Measurements from ENCODE around the gene LEPROT.
"Not testable (repeated sequence)": the region's sequence is repeated elsewhere in the genome, so short reads cannot be mapped to it uniquely, and the experiment has no call there.

Gene LEPROT

GRCh38 chr1:65449214-65449823 is 28.9 kb downstream of the LEPROT start:
- no peaks in the 10 kb centered on the region for H3K27me3 ChIP-seq (replicated peaks; ENCODE audit: control insufficient read depth, insufficient read depth, low read length, poor library complexity, severe bottlenecking)
- DNase-seq = no peak
- H3K9me3 ChIP-seq (ENCODE audit: control insufficient read depth, low read length) = no peaks in the 10 kb centered on the region
- no peak overlapping the region for H3K27ac ChIP-seq (ENCODE audit: insufficient read depth, low read length, poor library complexity, severe bottlenecking)
- H3K4me1 ChIP-seq (ENCODE audit: control insufficient read depth, insufficient read depth, low read length, poor library complexity, severe bottlenecking) = no peaks in the 10 kb centered on the region
- H3K36me3 ChIP-seq (ENCODE audit: control insufficient read depth, insufficient read depth, low read length) = no peaks in the 10 kb centered on the region
- H3K4me3 ChIP-seq (ENCODE audit: insufficient read depth, low read depth, low read length, poor library complexity, severe bottlenecking) = no peak overlapping the region

GRCh38 chr1:65455678-65456077 is 35.2 kb downstream of the LEPROT start:
- not testable (repeated sequence) for H3K4me3 ChIP-seq (ENCODE audit: insufficient read depth, low read depth, low read length, poor library complexity, severe bottlenecking); H3K27ac ChIP-seq (ENCODE audit: insufficient read depth, low read length, poor library complexity, severe bottlenecking); DNase-seq; H3K27me3 ChIP-seq (replicated peaks; ENCODE audit: control insufficient read depth, insufficient read depth, low read length, poor library complexity, severe bottlenecking); H3K4me1 ChIP-seq (ENCODE audit: control insufficient read depth, insufficient read depth, low read length, poor library complexity, severe bottlenecking); H3K9me3 ChIP-seq (ENCODE audit: control insufficient read depth, low read length); H3K36me3 ChIP-seq (ENCODE audit: control insufficient read depth, insufficient read depth, low read length)

GRCh38 chr1:65456481-65456880 is 36.0 kb downstream of the LEPROT start:
- Histone ChIP-seq H3K27ac (ENCODE audit: insufficient read depth, low read length, poor library complexity, severe bottlenecking) (no peak overlapping the region), H3K4me3 (ENCODE audit: insufficient read depth, low read depth, low read length, poor library complexity, severe bottlenecking) (no peak overlapping the region), H3K4me1 (ENCODE audit: control insufficient read depth, insufficient read depth, low read length, poor library complexity, severe bottlenecking) (no peaks in the 10 kb centered on the region), H3K9me3 (ENCODE audit: control insufficient read depth, low read length) (no peaks in the 10 kb centered on the region), H3K36me3 (ENCODE audit: control insufficient read depth, insufficient read depth, low read length) (no peaks in the 10 kb centered on the region), H3K27me3 (replicated peaks; ENCODE audit: control insufficient read depth, insufficient read depth, low read length, poor library complexity, severe bottlenecking) (no peaks in the 10 kb centered on the region)
- DNase-seq = no peak

GRCh38 chr1:65457868-65458267 is 37.4 kb downstream of the LEPROT start:
- Histone ChIP-seq H3K27ac (ENCODE audit: insufficient read depth, low read length, poor library complexity, severe bottlenecking) (no peak overlapping the region), H3K36me3 (ENCODE audit: control insufficient read depth, insufficient read depth, low read length) (no peaks in the 10 kb centered on the region), H3K4me3 (ENCODE audit: insufficient read depth, low read depth, low read length, poor library complexity, severe bottlenecking) (no peak overlapping the region), H3K27me3 (replicated peaks; ENCODE audit: control insufficient read depth, insufficient read depth, low read length, poor library complexity, severe bottlenecking) (no peaks in the 10 kb centered on the region), H3K4me1 (ENCODE audit: control insufficient read depth, insufficient read depth, low read length, poor library complexity, severe bottlenecking) (no peaks in the 10 kb centered on the region), H3K9me3 (ENCODE audit: control insufficient read depth, low read length) (no peaks in the 10 kb centered on the region)
- DNase-seq = no peak

GRCh38 chr1:65458730-65459396 is 38.4 kb downstream of the LEPROT start:
- Histone ChIP-seq H3K27me3 (replicated peaks; ENCODE audit: control insufficient read depth, insufficient read depth, low read length, poor library complexity, severe bottlenecking) (no peaks in the 10 kb centered on the region), H3K9me3 (ENCODE audit: control insufficient read depth, low read length) (no peaks in the 10 kb centered on the region), H3K27ac (ENCODE audit: insufficient read depth, low read length, poor library complexity, severe bottlenecking) (no peak overlapping the region), H3K36me3 (ENCODE audit: control insufficient read depth, insufficient read depth, low read length) (no peaks in the 10 kb centered on the region), H3K4me1 (ENCODE audit: control insufficient read depth, insufficient read depth, low read length, poor library complexity, severe bottlenecking) (no peaks in the 10 kb centered on the region), H3K4me3 (ENCODE audit: insufficient read depth, low read depth, low read length, poor library complexity, severe bottlenecking) (no peak overlapping the region)
- DNase-seq = no peak

- Histone ChIP-seq H3K4me3 (ENCODE audit: insufficient read depth, low read depth, low read length, poor library complexity, severe bottlenecking) (no peak overlapping the region), H3K4me1 (ENCODE audit: control insufficient read depth, insufficient read depth, low read length, poor library complexity, severe bottlenecking) (no peaks in the 10 kb centered on the region), H3K9me3 (ENCODE audit: control insufficient read depth, low read length) (no peaks in the 10 kb centered on the region), H3K27ac (ENCODE audit: insufficient read depth, low read length, poor library complexity, severe bottlenecking) (no peak overlapping the region), H3K36me3 (ENCODE audit: control insufficient read depth, insufficient read depth, low read length) (no peaks in the 10 kb centered on the region), H3K27me3 (replicated peaks; ENCODE audit: control insufficient read depth, insufficient read depth, low read length, poor library complexity, severe bottlenecking) (no peaks in the 10 kb centered on the region)
- no peak for DNase-seq
Observed at GRCh38 chr1:65459397-65459768, 38.9 kb downstream of the LEPROT start.

GRCh38 chr1:65465837-65466236 is 45.4 kb downstream of the LEPROT start:
- not testable (repeated sequence) for H3K27me3 ChIP-seq (replicated peaks; ENCODE audit: control insufficient read depth, insufficient read depth, low read length, poor library complexity, severe bottlenecking); DNase-seq; H3K36me3 ChIP-seq (ENCODE audit: control insufficient read depth, insufficient read depth, low read length); H3K9me3 ChIP-seq (ENCODE audit: control insufficient read depth, low read length); H3K27ac ChIP-seq (ENCODE audit: insufficient read depth, low read length, poor library complexity, severe bottlenecking); H3K4me1 ChIP-seq (ENCODE audit: control insufficient read depth, insufficient read depth, low read length, poor library complexity, severe bottlenecking); H3K4me3 ChIP-seq (ENCODE audit: insufficient read depth, low read depth, low read length, poor library complexity, severe bottlenecking)

GRCh38 chr1:65467536-65467935 is 47.1 kb downstream of the LEPROT start:
- H3K27ac ChIP-seq (ENCODE audit: insufficient read depth, low read length, poor library complexity, severe bottlenecking) = no peak overlapping the region
- no peak for DNase-seq

GRCh38 chr1:65469126-65469888 is 48.8 kb downstream of the LEPROT start:
- no peaks in the 10 kb centered on the region for H3K27me3 ChIP-seq (replicated peaks; ENCODE audit: control insufficient read depth, insufficient read depth, low read length, poor library complexity, severe bottlenecking)
- H3K4me3 ChIP-seq (ENCODE audit: insufficient read depth, low read depth, low read length, poor library complexity, severe bottlenecking) = no peak overlapping the region
- H3K27ac ChIP-seq (ENCODE audit: insufficient read depth, low read length, poor library complexity, severe bottlenecking) = no peak overlapping the region
- no peaks in the 10 kb centered on the region for H3K4me1 ChIP-seq (ENCODE audit: control insufficient read depth, insufficient read depth, low read length, poor library complexity, severe bottlenecking)
- H3K36me3 ChIP-seq (ENCODE audit: control insufficient read depth, insufficient read depth, low read length) = no peaks in the 10 kb centered on the region
- H3K9me3 ChIP-seq (ENCODE audit: control insufficient read depth, low read length) = no peaks in the 10 kb centered on the region
- no peak for DNase-seq

More at GRCh38 chr1:65467536-65467935, 47.1 kb downstream of the LEPROT start:
- no peaks in the 10 kb centered on the region for H3K9me3 ChIP-seq (ENCODE audit: control insufficient read depth, low read length)
- H3K27me3 ChIP-seq (replicated peaks; ENCODE audit: control insufficient read depth, insufficient read depth, low read length, poor library complexity, severe bottlenecking) = no peaks in the 10 kb centered on the region
- H3K4me3 ChIP-seq (ENCODE audit: insufficient read depth, low read depth, low read length, poor library complexity, severe bottlenecking) = no peak overlapping the region
- H3K4me1 ChIP-seq (ENCODE audit: control insufficient read depth, insufficient read depth, low read length, poor library complexity, severe bottlenecking) = no peaks in the 10 kb centered on the region
- no peaks in the 10 kb centered on the region for H3K36me3 ChIP-seq (ENCODE audit: control insufficient read depth, insufficient read depth, low read length)

- Histone ChIP-seq H3K36me3 (ENCODE audit: control insufficient read depth, insufficient read depth, low read length) (no peaks in the 10 kb centered on the region), H3K4me3 (ENCODE audit: insufficient read depth, low read depth, low read length, poor library complexity, severe bottlenecking) (no peak overlapping the region), H3K27me3 (replicated peaks; ENCODE audit: control insufficient read depth, insufficient read depth, low read length, poor library complexity, severe bottlenecking) (no peaks in the 10 kb centered on the region), H3K4me1 (ENCODE audit: control insufficient read depth, insufficient read depth, low read length, poor library complexity, severe bottlenecking) (no peaks in the 10 kb centered on the region), H3K27ac (ENCODE audit: insufficient read depth, low read length, poor library complexity, severe bottlenecking) (no peak overlapping the region), H3K9me3 (ENCODE audit: control insufficient read depth, low read length) (no peaks in the 10 kb centered on the region)
- no peak for DNase-seq
Observed at GRCh38 chr1:65469889-65470340, 49.4 kb downstream of the LEPROT start.
